SK-N-SH treated with all-trans-retinoic acid at 6 μM for 48 hours (cell line): ENCODE results near the gene TRIM2.

Experiments
- ARNTL ChIP-seq: fragments of 450-650 bp; formaldehyde crosslinking; IDR thresholded peaks from 2 replicates; pipeline ENCODE4 v1.5.0; 2020; ENCODE audit warnings: low read depth, mild to moderate bottlenecking, moderate library complexity, borderline replicate concordance
- GLIS3 ChIP-seq: fragments of 250-450 bp; sonication (Bioruptor Pico); IDR thresholded peaks from 2 replicates; pipeline ENCODE4 v1.5.0; 2020; ENCODE audit warnings: mild to moderate bottlenecking, moderate library complexity
- POU6F1 ChIP-seq: fragments of 250-450 bp; sonication (Bioruptor Pico); IDR thresholded peaks from 2 replicates; pipeline ENCODE4 v1.8.0; 2021; ENCODE audit warnings: low read depth, mild to moderate bottlenecking, moderate library complexity, borderline replicate concordance
- RARB ChIP-seq: fragments of 250-450 bp; sonication (Bioruptor Pico); IDR thresholded peaks from 2 replicates; pipeline ENCODE4 v1.8.0; 2021; ENCODE audit warnings: mild to moderate bottlenecking, moderate library complexity
- TCF4 ChIP-seq: fragments of 250-450 bp; sonication (Bioruptor Pico); IDR thresholded peaks from 2 replicates; pipeline ENCODE4 v1.8.0; 2021; ENCODE audit warnings: mild to moderate bottlenecking, moderate library complexity, borderline replicate concordance
- ZC3H10 ChIP-seq: fragments of 250-450 bp; sonication (Bioruptor Pico); IDR thresholded peaks from 2 replicates; pipeline ENCODE4 v1.5.1; 2021; ENCODE audit warnings: mild to moderate bottlenecking, moderate library complexity
- ZFP3 ChIP-seq: fragments of 250-450 bp; sonication (Bioruptor Pico); IDR thresholded peaks from 2 replicates; pipeline ENCODE4 v1.5.0; 2020; ENCODE audit warnings: mild to moderate bottlenecking, moderate library complexity

DNA sequence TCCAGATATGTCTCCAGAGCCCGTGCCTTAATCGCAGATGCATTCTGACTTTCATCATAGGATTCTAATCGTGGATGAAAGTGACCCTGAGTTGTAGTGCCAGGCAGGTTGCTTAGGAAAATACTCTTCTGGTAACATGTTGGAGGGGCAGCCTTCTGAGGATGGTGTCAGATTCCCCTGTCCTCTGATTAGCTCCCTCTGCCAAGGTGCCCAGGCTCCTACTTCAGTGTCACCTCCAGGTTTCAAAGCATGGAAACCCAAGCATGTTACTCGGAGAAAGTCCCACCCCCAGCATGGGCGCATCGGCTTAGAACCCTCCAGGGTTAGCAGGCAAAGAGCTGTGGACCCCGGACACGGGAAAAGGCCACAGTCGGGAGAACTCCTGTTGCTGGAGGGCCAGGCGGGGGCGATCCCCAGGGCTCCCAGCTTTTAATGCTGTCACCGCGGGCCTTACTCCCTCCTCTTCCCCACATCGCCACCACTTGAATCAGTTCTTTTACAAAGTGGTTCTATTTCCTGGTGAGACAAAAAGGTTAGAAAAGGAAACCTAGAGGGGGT is 44.5 kb downstream of the TRIM2 start:
- TF ChIP-seq RARB (no peak), ARNTL (no peak), ZC3H10 (CRISPR knock-in tag) (no peak), ZFP3 (CRISPR knock-in tag) (no peak), POU6F1 (no peak), GLIS3 (CRISPR knock-in tag) (no peak), TCF4 (no peak)
